ENCODE measurements around the gene MEGF8.

Gene MEGF8

GRCh38 chr19:42423462-42424344 lies 98.3 kb downstream of the MEGF8 start:
- Histone ChIP-seq H3K9ac (peak overlapping the region; percentile 12), H3K79me2 (peaks cover 3% of the 10 kb centered on the region), H3K4me1 (peaks cover 10% of the 10 kb centered on the region), H3K9me3 (ENCODE audit: control insufficient read depth, low read length) (no peaks in the 10 kb centered on the region), H3K27ac (peak overlapping the region; percentile 43), H3K4me3 (ENCODE audit: low read depth, low read length) (peak overlapping the region; percentile 79), H3K36me3 (ENCODE audit: control insufficient read depth, insufficient read depth, low read length) (no peaks in the 10 kb centered on the region), H2AFZ (peak overlapping the region; percentile 96), H3K27me3 (ENCODE audit: control insufficient read depth, insufficient read depth, low read length) (no peaks in the 10 kb centered on the region), H3K4me2 (ENCODE audit: low read length) (peak overlapping the region; percentile 94)
- TF ChIP-seq, protein P1, sequence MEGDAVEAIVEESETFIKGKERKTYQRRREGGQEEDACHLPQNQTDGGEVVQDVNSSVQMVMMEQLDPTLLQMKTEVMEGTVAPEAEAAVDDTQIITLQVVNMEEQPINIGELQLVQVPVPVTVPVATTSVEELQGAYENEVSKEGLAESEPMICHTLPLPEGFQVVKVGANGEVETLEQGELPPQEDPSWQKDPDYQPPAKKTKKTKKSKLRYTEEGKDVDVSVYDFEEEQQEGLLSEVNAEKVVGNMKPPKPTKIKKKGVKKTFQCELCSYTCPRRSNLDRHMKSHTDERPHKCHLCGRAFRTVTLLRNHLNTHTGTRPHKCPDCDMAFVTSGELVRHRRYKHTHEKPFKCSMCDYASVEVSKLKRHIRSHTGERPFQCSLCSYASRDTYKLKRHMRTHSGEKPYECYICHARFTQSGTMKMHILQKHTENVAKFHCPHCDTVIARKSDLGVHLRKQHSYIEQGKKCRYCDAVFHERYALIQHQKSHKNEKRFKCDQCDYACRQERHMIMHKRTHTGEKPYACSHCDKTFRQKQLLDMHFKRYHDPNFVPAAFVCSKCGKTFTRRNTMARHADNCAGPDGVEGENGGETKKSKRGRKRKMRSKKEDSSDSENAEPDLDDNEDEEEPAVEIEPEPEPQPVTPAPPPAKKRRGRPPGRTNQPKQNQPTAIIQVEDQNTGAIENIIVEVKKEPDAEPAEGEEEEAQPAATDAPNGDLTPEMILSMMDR (IDR thresholded peaks at IDR 0.05) = no peak

- TF ChIP-seq, protein P1 (IDR thresholded peaks at IDR 0.05) = no peak
- Histone ChIP-seq H3K36me3 (ENCODE audit: control insufficient read depth, insufficient read depth, low read length) (no peaks in the 10 kb centered on the region), H3K4me2 (ENCODE audit: low read length) (peak overlapping the region; percentile 94), H3K27ac (peak overlapping the region; percentile 43), H3K4me3 (ENCODE audit: low read depth, low read length) (peak overlapping the region; percentile 79), H3K4me1 (peaks cover 10% of the 10 kb centered on the region), H3K9me3 (ENCODE audit: control insufficient read depth, low read length) (no peaks in the 10 kb centered on the region), H3K9ac (no peak overlapping the region), H3K79me2 (peaks cover 2% of the 10 kb centered on the region), H3K27me3 (ENCODE audit: control insufficient read depth, insufficient read depth, low read length) (no peaks in the 10 kb centered on the region), H2AFZ (peak overlapping the region; percentile 96)
These were observed 98.9 kb downstream of the MEGF8 start for GRCh38 chr19:42424345-42424707.

DNA sequence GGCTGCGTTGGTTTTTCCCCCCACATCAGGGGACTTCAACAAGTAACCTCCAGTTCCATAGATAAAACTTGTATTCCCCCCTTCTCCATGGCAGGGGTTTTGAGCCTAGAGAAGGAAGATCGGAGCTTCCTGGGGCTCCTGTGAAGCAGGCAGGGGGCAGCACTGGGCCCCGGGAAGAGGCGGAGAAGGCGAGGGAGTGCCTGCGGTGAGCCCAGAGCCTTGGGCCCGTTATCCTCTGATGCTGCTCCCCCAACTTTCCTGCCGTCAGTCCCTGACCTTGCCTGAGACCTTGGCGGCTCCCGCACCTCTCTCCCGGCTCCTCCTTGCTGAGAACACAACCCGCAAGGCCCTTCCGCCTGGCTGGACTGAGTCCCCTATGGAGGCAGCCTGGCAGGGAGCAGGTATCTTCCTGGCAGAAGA lies 99.3 kb downstream of the MEGF8 start:
- H3K9me3 ChIP-seq (ENCODE audit: control insufficient read depth, low read length) = no peaks in the 10 kb centered on the region
- no peaks in the 10 kb centered on the region for H3K27me3 ChIP-seq (ENCODE audit: control insufficient read depth, insufficient read depth, low read length)
- H3K79me2 ChIP-seq = peaks cover 2% of the 10 kb centered on the region
- H3K36me3 ChIP-seq (ENCODE audit: control insufficient read depth, insufficient read depth, low read length) = no peaks in the 10 kb centered on the region
- H3K9ac ChIP-seq = no peak overlapping the region
- H3K4me2 ChIP-seq (ENCODE audit: low read length) = peak overlapping the region; percentile 94
- TF ChIP-seq, protein P1 (IDR thresholded peaks at IDR 0.05) = no peak
- peak overlapping the region; percentile 96 for H2AFZ ChIP-seq
- H3K27ac ChIP-seq = no peak overlapping the region
- H3K4me3 ChIP-seq (ENCODE audit: low read depth, low read length) = no peak overlapping the region
- H3K4me1 ChIP-seq = peaks cover 10% of the 10 kb centered on the region

GRCh38 chr19:42426643-42427042 lies 101.2 kb downstream of the MEGF8 start:
- Histone ChIP-seq H3K4me2 (ENCODE audit: low read length) (no peak overlapping the region), H3K9me3 (ENCODE audit: control insufficient read depth, low read length) (no peaks in the 10 kb centered on the region), H3K4me1 (peaks cover 8% of the 10 kb centered on the region), H3K79me2 (peaks cover 2% of the 10 kb centered on the region), H3K36me3 (ENCODE audit: control insufficient read depth, insufficient read depth, low read length) (no peaks in the 10 kb centered on the region), H3K9ac (no peak overlapping the region), H3K27me3 (ENCODE audit: control insufficient read depth, insufficient read depth, low read length) (no peaks in the 10 kb centered on the region), H3K27ac (no peak overlapping the region), H3K4me3 (ENCODE audit: low read depth, low read length) (no peak overlapping the region), H2AFZ (no peak overlapping the region)
- TF ChIP-seq, protein P1 (IDR thresholded peaks at IDR 0.05) = no peak
